IPS-18a (cell line): ENCODE data around the gene HTRA2.

Source experiments
- H3K27ac ChIP-seq: one replicate; pipeline ENCODE4 v1.5.1; 2013; ENCODE audit warnings: low read length
- H3K27me3 ChIP-seq: one replicate; pipeline ENCODE4 v1.6.1; 2013; ENCODE audit warnings: mild to moderate bottlenecking, low read length; ENCODE audit not compliant: control insufficient read depth, insufficient read depth
- H3K36me3 ChIP-seq: one replicate; pipeline ENCODE4 v1.6.1; 2013; ENCODE audit warnings: low read depth, low read length; ENCODE audit not compliant: control insufficient read depth
- H3K4me1 ChIP-seq: one replicate; pipeline ENCODE4 v1.6.1; 2013; ENCODE audit warnings: low read depth, low read length; ENCODE audit not compliant: control insufficient read depth
- H3K4me3 ChIP-seq: one replicate; pipeline ENCODE4 v1.5.1; 2013; ENCODE audit warnings: low read length
- H3K9ac ChIP-seq: one replicate; pipeline ENCODE4 v1.6.1; 2013; ENCODE audit warnings: mild to moderate bottlenecking, low read length, moderate library complexity
- H3K9me3 ChIP-seq: one replicate; pipeline ENCODE4 v1.6.1; 2013; ENCODE audit warnings: low read depth, low read length; ENCODE audit not compliant: control insufficient read depth

HTRA2 gene

DNA sequence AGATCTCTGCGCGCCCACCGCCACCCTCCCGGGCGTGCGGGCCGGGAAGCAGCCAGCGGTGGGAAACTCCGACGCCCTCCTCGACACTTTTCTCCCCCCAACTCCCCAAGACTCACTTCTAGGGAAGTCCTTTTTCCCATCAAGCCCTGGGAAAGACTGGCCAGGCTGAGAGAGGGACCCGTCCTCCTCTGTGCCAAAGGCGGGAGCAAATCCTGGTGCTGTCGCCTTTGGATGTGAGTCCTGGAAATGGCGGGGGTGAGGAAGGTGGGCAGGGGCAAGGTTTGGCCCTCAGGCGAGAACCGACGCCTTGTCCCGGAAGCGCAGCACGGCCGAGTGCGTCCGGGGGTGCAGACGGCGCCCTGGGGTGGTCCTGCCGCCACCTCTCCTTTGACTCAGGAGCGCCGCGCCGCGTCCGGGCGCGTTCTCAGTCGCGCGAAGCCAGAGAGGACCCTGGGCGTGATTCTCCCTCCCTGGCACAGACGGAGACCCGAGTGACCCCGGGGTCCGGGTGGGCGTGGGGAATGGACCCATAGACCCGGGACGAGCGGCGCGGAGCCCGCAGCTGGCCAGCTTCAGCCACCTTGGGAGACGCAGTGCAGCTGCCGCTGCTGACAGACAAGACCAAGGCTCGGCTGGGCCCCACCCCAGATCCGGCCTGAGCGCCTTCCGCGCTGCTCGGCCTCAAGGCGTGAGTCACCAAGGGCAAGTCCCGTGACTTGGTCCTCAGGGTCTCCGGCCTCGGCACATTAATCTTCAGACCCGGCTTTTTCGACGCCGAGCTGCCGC, 26.8 kb upstream of the HTRA2 start:
- Histone ChIP-seq H3K4me1 (peaks cover 42% of the 10 kb centered on the region), H3K9me3 (no peaks in the 10 kb centered on the region), H3K27me3 (peaks cover 90% of the 10 kb centered on the region), H3K36me3 (peaks cover 10% of the 10 kb centered on the region), H3K27ac (no peak overlapping the region), H3K9ac (no peak overlapping the region), H3K4me3 (peak overlapping the region; percentile 52)

DNA sequence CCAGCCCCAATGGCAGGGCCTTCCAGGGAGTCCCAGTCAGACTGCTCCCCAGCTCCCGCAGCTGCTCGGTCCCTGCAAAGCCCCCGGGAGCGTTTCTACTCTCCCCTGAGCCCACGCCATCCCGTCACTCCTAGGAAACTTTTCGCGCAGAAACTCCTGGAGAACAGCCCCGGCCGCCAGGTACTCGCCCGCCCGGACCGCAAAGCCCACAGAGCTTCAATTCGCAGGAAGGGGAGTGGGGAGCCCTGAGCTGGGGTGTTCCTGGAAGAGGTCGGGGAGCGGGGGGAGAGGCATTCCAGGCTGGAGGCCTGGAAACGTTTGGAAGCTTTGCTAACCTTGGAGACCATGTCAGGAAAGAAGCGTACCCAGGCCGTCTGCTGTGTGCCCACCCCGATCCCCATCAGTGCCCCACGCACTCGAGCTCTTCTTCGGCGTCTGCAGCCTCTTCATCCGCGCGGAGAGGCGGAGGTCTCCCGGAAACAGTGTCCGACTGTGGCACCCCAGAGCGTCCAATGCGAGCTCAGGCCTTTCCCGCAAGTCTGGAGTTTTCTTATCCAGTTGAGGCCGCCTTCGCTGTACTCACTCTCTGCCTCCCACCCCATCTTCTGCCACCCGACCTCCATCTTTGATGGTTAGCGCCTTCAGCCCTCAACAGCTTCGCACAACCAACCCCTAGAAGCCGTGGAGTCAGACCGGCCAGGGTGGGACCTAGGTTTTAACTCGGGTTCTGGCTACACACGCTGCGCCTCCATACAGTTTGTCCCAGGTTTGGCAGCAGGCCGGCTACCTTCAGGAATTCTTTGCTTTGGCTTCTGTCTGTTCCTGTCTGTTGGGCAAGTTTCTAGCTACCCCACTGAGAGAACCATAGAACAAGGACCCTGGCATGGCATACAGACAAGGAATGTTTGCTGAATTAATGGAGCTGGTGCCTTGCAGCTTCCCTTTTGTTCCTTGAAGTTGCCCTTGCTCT, 25.9 kb upstream of the HTRA2 start:
- no peak overlapping the region for H3K27ac ChIP-seq
- peak overlapping the region; percentile 52 for H3K4me3 ChIP-seq
- H3K9me3 ChIP-seq: no peaks in the 10 kb centered on the region
- peaks cover 44% of the 10 kb centered on the region for H3K4me1 ChIP-seq
- H3K27me3 ChIP-seq: peaks cover 90% of the 10 kb centered on the region
- H3K36me3 ChIP-seq: peaks cover 10% of the 10 kb centered on the region
- no peak overlapping the region for H3K9ac ChIP-seq

DNA sequence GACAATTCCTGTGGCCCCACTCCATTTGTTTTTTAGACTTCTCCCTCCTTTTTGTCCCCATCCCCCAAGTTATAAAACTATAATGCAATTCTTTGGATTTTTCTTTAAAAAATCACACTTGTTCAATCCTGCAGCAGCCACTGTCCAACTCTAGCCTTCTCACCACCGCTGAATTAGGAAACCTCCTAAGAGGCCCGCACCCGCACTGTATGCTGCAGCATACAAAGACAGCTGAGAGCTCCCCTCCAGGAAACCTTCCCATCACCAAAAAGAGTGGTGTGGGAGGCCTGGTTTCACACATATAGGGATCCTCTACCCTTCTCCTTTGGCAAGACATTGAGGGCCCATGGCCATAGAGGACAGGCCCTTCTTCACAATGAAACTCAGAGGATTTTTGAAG, 25.1 kb upstream of the HTRA2 start:
- no peak overlapping the region for H3K9ac ChIP-seq
- peaks cover 10% of the 10 kb centered on the region for H3K36me3 ChIP-seq
- H3K4me3 ChIP-seq: no peak overlapping the region
- H3K27me3 ChIP-seq: peaks cover 90% of the 10 kb centered on the region
- H3K9me3 ChIP-seq: no peaks in the 10 kb centered on the region
- H3K4me1 ChIP-seq: peaks cover 40% of the 10 kb centered on the region
- no peak overlapping the region for H3K27ac ChIP-seq

DNA sequence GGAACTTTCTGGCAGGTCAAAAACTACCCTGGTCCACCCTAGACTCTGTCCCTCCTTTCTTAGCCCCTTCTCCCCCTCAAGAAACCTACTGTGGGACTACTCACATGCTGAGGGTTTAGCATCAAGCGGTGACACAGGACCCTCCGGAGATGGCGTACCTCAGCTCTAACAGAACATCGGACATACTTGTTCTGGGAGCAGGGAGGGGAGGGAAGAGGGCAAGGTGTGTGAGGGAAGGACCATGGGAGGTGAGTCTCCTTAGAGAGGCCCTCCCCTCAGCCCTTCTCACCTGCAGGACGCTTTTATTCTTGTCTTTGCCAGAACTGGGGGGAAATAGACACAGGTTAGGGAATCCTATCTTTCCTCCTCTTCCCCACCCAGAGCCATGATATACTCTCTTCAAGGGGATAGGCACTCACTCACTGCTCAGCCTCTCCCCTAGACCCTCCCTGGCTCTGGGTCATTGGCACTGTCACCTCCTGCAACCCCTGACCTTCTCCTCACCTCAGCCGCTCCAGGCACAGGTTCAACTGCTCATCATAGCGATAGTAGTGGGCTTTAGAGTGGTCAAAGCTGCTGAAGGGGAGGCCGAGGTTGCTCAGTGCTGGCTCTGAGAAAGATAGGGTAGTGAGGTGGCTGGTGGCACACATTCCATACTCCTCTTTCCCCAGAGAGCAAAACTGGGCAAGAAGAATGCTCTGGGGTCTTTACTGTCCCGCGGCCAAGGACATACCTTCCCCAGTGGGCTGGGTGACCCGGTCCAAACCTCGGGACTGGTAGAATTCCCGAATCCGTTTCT, 24.1 kb upstream of the HTRA2 start:
- Histone ChIP-seq H3K27me3 (peaks cover 90% of the 10 kb centered on the region), H3K27ac (no peak overlapping the region), H3K36me3 (peaks cover 10% of the 10 kb centered on the region), H3K4me3 (no peak overlapping the region), H3K9ac (no peak overlapping the region), H3K4me1 (peaks cover 33% of the 10 kb centered on the region), H3K9me3 (no peaks in the 10 kb centered on the region)

DNA sequence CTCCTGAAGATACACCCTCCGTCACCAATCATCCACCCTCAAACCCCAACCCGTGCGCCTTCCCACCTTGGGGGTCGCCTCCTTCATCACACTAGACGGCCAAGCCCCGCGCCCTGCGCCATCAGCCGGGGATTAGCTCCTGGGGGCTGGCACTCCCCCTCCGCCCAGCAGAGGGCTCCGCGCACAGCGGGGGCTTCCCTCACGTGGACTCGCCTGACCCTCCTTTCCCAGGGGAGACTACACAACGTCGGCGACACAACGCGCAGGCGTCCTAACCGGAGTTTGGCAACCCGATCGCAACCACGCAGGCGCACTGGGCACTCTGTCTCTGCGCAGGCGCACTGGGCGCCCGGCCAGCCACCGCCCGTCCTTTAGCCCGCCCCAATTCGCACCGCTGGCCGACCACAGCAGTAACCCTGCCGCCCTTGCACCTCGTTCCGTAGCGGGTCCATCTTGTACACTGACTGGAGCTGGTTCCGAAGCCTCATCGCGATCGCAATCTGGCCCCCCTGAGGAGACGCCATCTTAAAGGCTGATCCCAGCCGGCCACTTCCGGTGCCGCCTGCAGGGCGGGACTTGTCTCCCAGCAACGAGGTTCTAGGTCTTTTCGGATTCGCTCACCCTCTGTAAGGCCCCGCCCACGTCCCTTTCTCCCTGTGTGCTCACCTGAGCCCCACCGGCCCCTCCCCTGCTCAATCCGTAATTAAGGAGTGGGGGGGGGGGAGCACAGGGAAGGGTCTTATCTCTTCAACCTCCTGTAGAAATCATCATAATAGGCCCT, 22.4 kb upstream of the HTRA2 start, which contains the start of gene PCGF1:
Gene PCGF1 (minus strand): TSS at position 551 of the 781 bp plus-strand sequence. CDS start 27 bp downstream, at position 524.
- peaks cover 10% of the 10 kb centered on the region for H3K36me3 ChIP-seq
- H3K4me3 ChIP-seq: peak within 1 kb of the TSS; percentile 99
- H3K9me3 ChIP-seq: no peaks in the 10 kb centered on the region
- H3K9ac ChIP-seq: peak within 1 kb of the TSS; percentile 88
- peaks cover 90% of the 10 kb centered on the region for H3K27me3 ChIP-seq
- peak within 1 kb of the TSS; percentile 96 for H3K27ac ChIP-seq
- peaks cover 17% of the 10 kb centered on the region for H3K4me1 ChIP-seq

DNA sequence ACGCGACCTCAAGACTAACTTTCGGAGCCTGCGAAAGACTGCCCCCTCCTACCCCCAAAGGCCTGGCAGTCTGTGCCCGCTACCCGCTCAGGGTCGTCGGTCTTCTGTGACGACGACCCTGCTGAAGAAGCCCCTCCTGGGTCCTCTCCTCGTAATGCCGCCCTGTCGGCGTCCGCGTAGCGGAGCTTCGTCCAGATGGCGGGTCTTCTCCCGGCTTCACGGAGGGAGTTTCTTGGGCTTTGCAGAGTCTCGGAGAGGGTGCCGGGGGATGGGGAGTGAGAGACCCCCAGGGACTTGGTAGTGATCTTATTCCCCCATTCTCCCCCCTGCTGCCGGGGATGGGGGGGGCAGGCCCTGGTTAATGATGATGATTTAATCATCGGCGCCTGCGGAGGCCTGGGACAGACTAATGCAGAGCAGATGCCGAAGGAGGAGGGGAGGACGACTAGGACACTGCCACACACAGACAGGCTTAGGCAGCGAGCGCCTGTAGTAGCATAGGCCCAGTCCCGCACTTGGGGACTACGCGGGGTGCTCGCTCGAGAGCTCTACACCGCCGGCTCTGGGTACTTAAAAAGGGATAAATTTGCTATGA, 21.7 kb upstream of the HTRA2 start:
- Histone ChIP-seq H3K9me3 (no peaks in the 10 kb centered on the region), H3K27me3 (peaks cover 90% of the 10 kb centered on the region), H3K27ac (no peak overlapping the region), H3K4me1 (peaks cover 16% of the 10 kb centered on the region), H3K9ac (peak overlapping the region; percentile 88), H3K4me3 (peak overlapping the region; percentile 99), H3K36me3 (peaks cover 10% of the 10 kb centered on the region)

DNA sequence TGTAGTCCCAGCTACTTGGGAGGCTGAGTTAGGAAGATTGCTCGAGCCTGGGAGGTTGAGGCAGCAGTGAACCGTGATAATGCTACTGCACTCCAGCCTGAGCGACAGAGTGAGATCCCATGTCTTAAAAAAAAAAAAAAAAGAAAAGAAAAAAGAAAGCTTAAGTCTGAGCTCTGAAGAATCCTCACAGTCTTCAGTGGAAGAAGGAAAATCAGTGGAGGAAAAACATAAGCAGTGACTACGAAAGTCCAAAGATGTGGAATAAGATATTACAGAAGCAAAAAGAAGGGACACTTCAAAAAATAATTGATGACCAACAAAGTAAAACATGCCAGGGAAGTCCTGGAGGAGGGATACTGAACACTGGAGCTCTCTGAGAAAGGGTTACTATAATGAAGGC, 19.5 kb upstream of the HTRA2 start:
- H3K27ac ChIP-seq: no peak overlapping the region
- peaks cover 90% of the 10 kb centered on the region for H3K27me3 ChIP-seq
- H3K9ac ChIP-seq: no peak overlapping the region

DNA sequence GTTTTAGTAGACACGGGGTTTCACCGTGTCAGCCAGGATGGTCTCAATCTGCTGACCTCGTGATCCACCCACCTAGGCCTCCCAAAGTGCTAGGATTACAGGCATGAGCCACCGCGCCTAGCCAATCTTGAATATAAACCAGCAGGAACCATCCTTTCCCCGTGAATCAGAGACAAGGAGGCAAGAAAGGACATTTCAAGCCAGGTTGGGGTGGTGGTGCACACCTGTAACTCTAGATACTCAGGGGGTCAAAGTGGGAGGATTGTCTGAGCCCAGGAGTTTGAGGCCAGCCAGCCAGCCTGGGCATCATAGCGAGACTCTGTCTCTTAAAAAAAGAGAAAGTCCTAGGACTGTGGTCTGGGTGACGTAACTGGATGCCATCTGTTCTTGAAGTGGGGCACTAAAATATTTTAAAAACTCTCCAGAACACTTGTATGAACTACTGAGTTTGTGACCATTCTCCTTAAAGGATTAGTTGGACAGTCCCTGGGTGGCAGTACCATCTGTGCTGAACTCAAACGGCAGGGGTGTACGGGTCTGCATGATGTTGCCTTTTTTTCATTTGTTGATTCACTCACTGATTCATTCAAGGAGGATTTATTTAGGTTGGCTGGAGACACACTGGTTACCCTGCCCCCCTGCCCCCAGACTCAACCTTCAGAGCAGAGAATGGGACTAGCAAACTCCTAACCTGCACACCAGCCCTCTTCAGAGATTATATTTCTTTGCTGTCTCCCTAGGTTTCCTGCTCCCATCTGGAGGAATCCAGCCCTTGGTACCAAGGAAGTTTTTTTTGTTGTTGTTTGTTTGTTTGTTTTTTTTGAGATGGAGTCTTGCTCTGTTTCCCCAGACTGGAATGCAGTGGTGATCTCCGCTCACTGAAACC, 18.4 kb upstream of the HTRA2 start:
- Histone ChIP-seq H3K9me3 (no peaks in the 10 kb centered on the region), H3K9ac (no peak overlapping the region), H3K4me3 (no peak overlapping the region), H3K4me1 (peaks cover 12% of the 10 kb centered on the region), H3K36me3 (no peaks in the 10 kb centered on the region), H3K27ac (no peak overlapping the region), H3K27me3 (peaks cover 90% of the 10 kb centered on the region)

More for the DNA sequence above, 19.5 kb upstream of the HTRA2 start:
- H3K36me3 ChIP-seq: peaks cover 7% of the 10 kb centered on the region
- no peak overlapping the region for H3K4me3 ChIP-seq
- H3K9me3 ChIP-seq: no peaks in the 10 kb centered on the region
- peaks cover 12% of the 10 kb centered on the region for H3K4me1 ChIP-seq

DNA sequence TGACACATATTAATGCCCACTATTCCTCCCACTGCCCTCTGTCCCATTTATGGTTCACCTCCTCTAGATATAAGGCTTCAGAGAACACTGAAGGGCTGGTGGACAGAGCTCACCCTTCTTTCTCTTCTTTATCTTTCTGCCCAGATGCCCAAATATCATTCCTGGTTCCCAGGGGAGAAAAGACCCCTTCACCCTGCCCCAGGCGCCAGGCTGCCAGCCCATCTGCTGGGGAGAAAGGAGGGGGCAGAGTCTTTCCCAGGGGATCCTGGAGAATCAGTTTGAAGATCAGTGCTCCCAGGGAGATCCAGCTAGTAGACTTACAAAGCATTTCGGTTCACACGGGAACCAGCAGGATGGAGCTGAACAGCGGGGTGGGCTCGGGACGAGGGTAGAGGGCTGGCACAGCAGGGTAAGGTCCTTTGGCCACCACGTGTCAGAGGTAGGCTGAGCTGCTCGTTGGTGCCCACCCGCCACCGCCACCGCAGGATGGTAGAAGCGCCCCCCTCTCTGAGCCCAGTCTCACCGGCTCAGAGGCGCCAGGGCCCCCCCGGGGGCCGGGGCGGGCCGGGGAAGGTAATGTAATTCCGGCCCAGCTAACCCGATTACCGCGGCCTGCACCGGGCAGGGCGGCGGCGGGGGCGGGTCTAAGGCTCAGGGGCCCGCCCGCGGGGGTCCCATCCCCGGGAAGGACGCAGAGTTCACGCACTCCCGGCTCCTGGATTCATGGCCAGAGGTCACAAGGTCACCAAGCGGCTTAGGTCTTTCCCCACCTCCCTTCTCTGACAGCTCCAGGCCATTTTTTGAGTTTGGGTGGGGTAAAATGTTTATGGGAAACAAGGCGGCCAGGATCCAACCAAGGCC, 16.8 kb upstream of the HTRA2 start:
- Histone ChIP-seq H3K4me1 (peaks cover 7% of the 10 kb centered on the region), H3K27me3 (peaks cover 100% of the 10 kb centered on the region), H3K9me3 (no peaks in the 10 kb centered on the region), H3K9ac (no peak overlapping the region), H3K36me3 (no peaks in the 10 kb centered on the region), H3K27ac (no peak overlapping the region), H3K4me3 (peak overlapping the region; percentile 37)
